Right atrium auricular region (tissue), 2 donors: Measurements from ENCODE around the gene SLC6A12. TPM values are rescaled to one million over a fixed set of nuclear protein-coding genes. Genes with fewer than 3 reads are reported as not detected.
A peak's percentile ranks its signal among the peaks of the same experiment; 100 is the strongest.
"Not testable (repeated sequence)": the region's sequence is repeated elsewhere in the genome, so short reads cannot be mapped to it uniquely, and the experiment has no call there.

Source experiments
- DNase-seq: peaks from one replicate; pipeline ENCODE4 v3.0.0-alpha.2; 2019; ENCODE audit warnings: low spot score
- H3K27ac ChIP-seq, 2 donors: fragments of 200-600 bp; sonication (generic); 1 replicate in 1 of 2; 2 replicates in 1 of 2; pipeline ENCODE4 v1.5.1; 2016 to 2019
- H3K27me3 ChIP-seq, 2 donors: fragments of 200-600 bp; sonication (generic); one replicate each; pipeline versions ENCODE4 v1.5.1 to v1.6.0; 2017 to 2019
- H3K36me3 ChIP-seq: fragments of 200-600 bp; sonication (generic); one replicate; pipeline ENCODE4 v1.5.1; 2016
- H3K4me1 ChIP-seq, 2 donors: fragments of 200-600 bp; sonication (generic); one replicate each; pipeline versions ENCODE4 v1.5.1 to v1.6.0; 2017 to 2019
- H3K4me3 ChIP-seq, 2 donors: fragments of 200-600 bp; sonication (generic); 1 replicate in 1 of 2; 2 replicates in 1 of 2; pipeline ENCODE4 v1.5.1; 2017 to 2019; ENCODE audit warnings: mild to moderate bottlenecking in 1 of 2, moderate library complexity in 1 of 2
- H3K9me3 ChIP-seq, 2 donors: fragments of 200-600 bp; sonication (generic); one replicate each; pipeline ENCODE4 v1.5.1; 2019
- CTCF ChIP-seq, 2 donors: fragments of 200-600 bp; sonication (generic); IDR thresholded peaks; one replicate each; pipeline ENCODE4 v1.5.1; 2019; ENCODE audit warnings: antibody characterized with exemption in 2 of 2
- total RNA-seq, 2 donors: library from RNA; depleted of rRNA; stranded (reverse); fragments of >200 nt; gene quantifications; one replicate each; pipeline ENCODE4 v1.1.0, GENCODE V29; 2016

Gene SLC6A12
- total RNA-seq, 2 donors from 2014 or later, result 1.1 TPM; not detected in 1

- Histone ChIP-seq H3K9me3 (no peaks in the 10 kb centered on the region), H3K4me3 (no peak overlapping the region), H3K4me1 (peaks cover 0 to 6% of the 10 kb centered on the region in 2 donors), H3K27ac (no peak overlapping the region), H3K36me3 (no peaks in the 10 kb centered on the region), H3K27me3 (no peaks in the 10 kb centered on the region)
- no peak for DNase-seq
- no peak for TF ChIP-seq CTCF (IDR thresholded peaks at IDR 0.05)
Observed at GRCh38 chr12:193261-193660, 20.7 kb downstream of the SLC6A12 start.

GRCh38 chr12:191541-191940 lies 22.4 kb downstream of the SLC6A12 start:
- Histone ChIP-seq H3K27me3 (no peaks in the 10 kb centered on the region), H3K4me3 (no peak overlapping the region), H3K27ac (no peak overlapping the region), H3K36me3 (no peaks in the 10 kb centered on the region), H3K4me1 (peaks cover 0 to 6% of the 10 kb centered on the region in 2 donors), H3K9me3 (no peaks in the 10 kb centered on the region)
- TF ChIP-seq CTCF (IDR thresholded peaks at IDR 0.05), result no peak
- DNase-seq, result no peak

- Histone ChIP-seq H3K4me3 (no peak overlapping the region), H3K27me3 (no peaks in the 10 kb centered on the region)
- DNase-seq, result no peak
Observed at GRCh38 chr12:190881-191280, 23.1 kb downstream of the SLC6A12 start.

GRCh38 chr12:189622-189962 lies 24.4 kb downstream of the SLC6A12 start:
- Histone ChIP-seq H3K36me3 (no peaks in the 10 kb centered on the region), H3K4me1 (peaks cover 0 to 6% of the 10 kb centered on the region in 2 donors), H3K27ac (no peak overlapping the region), H3K4me3 (no peak overlapping the region), H3K9me3 (no peaks in the 10 kb centered on the region), H3K27me3 (no peaks in the 10 kb centered on the region)
- TF ChIP-seq CTCF (IDR thresholded peaks at IDR 0.05), result no peak
- no peak for DNase-seq

More at GRCh38 chr12:190881-191280, 23.1 kb downstream of the SLC6A12 start:
- no peaks in the 10 kb centered on the region for H3K36me3 ChIP-seq
- H3K27ac ChIP-seq, result no peak overlapping the region
- H3K4me1 ChIP-seq, result peaks cover 0 to 6% of the 10 kb centered on the region in 2 donors
- TF ChIP-seq CTCF (IDR thresholded peaks at IDR 0.05), result no peak
- H3K9me3 ChIP-seq, result no peaks in the 10 kb centered on the region

GRCh38 chr12:188910-189621 lies 24.9 kb downstream of the SLC6A12 start:
- Histone ChIP-seq H3K4me3 (peak overlapping the region; percentile 32 to 54), H3K27ac (no peak overlapping the region), H3K36me3 (no peaks in the 10 kb centered on the region), H3K4me1 (peaks cover 0 to 6% of the 10 kb centered on the region in 2 donors), H3K27me3 (no peaks in the 10 kb centered on the region), H3K9me3 (no peaks in the 10 kb centered on the region)
- DNase-seq, result no peak
- TF ChIP-seq CTCF (IDR thresholded peaks at IDR 0.05), result peak; percentile 88 to 94

- not testable (repeated sequence) for DNase-seq, H3K4me1 ChIP-seq, H3K9me3 ChIP-seq, H3K27me3 ChIP-seq, H3K27ac ChIP-seq, H3K36me3 ChIP-seq
- H3K4me3 ChIP-seq, result peak overlapping the region; percentile 32 to 54
Observed at GRCh38 chr12:187986-188909, 25.7 kb downstream of the SLC6A12 start.
